BLaER1 (cell line): Measurements from ENCODE around the gene MYBBP1A.

Experiments used
- H3K27ac ChIP-seq: shearing (Covaris generic); formaldehyde crosslinking; 2 replicates; pipeline ENCODE4 v1.8.1; 2022
- H3K27me3 ChIP-seq: shearing (Covaris generic); formaldehyde crosslinking; 2 replicates; pipeline ENCODE4 v1.8.1; 2022
- H3K36me3 ChIP-seq: shearing (Covaris generic); formaldehyde crosslinking; 2 replicates; pipeline ENCODE4 v1.8.1; 2022
- H3K4me1 ChIP-seq: shearing (Covaris generic); formaldehyde crosslinking; 2 replicates; pipeline ENCODE4 v1.8.1; 2022
- H3K4me2 ChIP-seq: shearing (Covaris generic); formaldehyde crosslinking; 2 replicates; pipeline ENCODE4 v1.8.1; 2022
- H3K4me3 ChIP-seq: shearing (Covaris generic); formaldehyde crosslinking; 2 replicates; pipeline ENCODE4 v1.8.1; 2022
- H3K9ac ChIP-seq: shearing (Covaris generic); formaldehyde crosslinking; 2 replicates; pipeline ENCODE4 v1.8.1; 2022
- H3K9me3 ChIP-seq: shearing (Covaris generic); formaldehyde crosslinking; 2 replicates; pipeline ENCODE4 v1.8.1; 2022
- H4K20me1 ChIP-seq: shearing (Covaris generic); formaldehyde crosslinking; 2 replicates; pipeline ENCODE4 v1.8.1; 2022
- Cebpa-rat ChIP-seq: shearing (Covaris generic); IDR thresholded peaks from 2 replicates; pipeline ENCODE4 v1.8.1; 2022

The MYBBP1A gene

GRCh38 chr17:4506892-4507291, 48.3 kb downstream of the MYBBP1A start:
- Histone ChIP-seq H3K27ac (no peak overlapping the region), H3K36me3 (no peaks in the 10 kb centered on the region), H3K4me3 (no peak overlapping the region), H3K4me1 (peaks cover 89% of the 10 kb centered on the region), H3K9ac (no peak overlapping the region), H4K20me1 (peaks cover 94% of the 10 kb centered on the region), H3K27me3 (no peaks in the 10 kb centered on the region), H3K4me2 (no peak overlapping the region), H3K9me3 (no peaks in the 10 kb centered on the region)
- TF ChIP-seq Cebpa-rat: no peak

DNA sequence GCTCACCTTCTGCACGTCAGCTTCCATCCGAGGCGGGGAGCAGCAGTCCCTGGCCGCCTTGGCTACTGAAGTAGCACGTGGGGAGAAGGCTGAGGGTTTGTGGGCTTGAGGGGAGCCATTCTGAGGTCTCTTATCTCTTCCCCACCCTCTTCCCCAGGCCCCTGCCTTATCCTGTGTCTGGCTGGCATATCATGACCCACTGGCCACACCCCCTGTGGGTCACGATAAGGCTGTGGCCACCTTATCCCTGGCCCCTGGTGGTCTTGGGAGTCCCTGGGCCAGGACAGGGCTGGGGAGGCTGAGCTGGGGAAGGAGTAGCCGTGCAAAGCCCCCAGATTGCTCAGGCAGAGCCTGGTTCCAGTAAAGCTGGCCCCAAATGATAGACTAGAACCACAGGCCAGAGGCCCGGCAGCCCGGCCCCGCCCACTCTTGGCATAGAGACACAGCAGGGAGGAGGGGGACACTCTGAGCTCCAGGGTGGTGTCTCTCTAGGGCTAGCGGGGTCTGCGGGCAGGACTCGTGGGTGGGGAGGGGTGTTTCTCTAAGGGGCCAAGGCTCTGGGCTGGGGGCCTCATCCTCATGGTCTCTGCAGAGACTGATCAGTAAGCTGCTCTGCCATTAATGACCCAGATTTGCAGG, 48.9 kb downstream of the MYBBP1A start:
- TF ChIP-seq Cebpa-rat: no peak
- peak overlapping the region; percentile 82 for H3K4me2 ChIP-seq
- no peaks in the 10 kb centered on the region for H3K36me3 ChIP-seq
- H3K4me1 ChIP-seq: peaks cover 91% of the 10 kb centered on the region
- no peaks in the 10 kb centered on the region for H3K9me3 ChIP-seq
- H3K9ac ChIP-seq: no peak overlapping the region
- H3K27me3 ChIP-seq: no peaks in the 10 kb centered on the region
- no peak overlapping the region for H3K4me3 ChIP-seq
- peak overlapping the region; percentile 19; the same call in 1 of the 2 replicates for H3K27ac ChIP-seq
- peaks cover 96% of the 10 kb centered on the region for H4K20me1 ChIP-seq

DNA sequence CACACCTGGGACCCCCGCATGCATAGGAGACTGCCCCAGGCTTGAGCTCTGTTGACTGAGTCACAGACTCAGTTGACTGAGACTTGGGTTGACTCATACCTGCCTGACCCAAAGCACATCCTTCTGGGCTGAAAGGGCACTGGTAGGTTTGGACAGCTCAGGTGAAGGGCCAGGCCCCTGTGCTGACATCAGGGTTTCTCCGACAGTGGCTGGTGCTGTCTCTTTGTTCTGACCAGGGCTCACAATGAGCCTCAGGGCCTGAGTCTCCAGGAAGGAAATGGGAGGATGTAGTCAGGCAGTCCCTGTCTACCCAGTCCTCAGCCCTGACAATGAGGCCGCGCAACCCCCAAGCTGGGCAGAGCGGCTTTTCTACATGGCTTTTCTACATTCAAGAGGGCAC, 50.0 kb downstream of the MYBBP1A start:
- Histone ChIP-seq H3K4me3 (no peak overlapping the region), H3K4me1 (peaks cover 91% of the 10 kb centered on the region), H3K36me3 (no peaks in the 10 kb centered on the region), H3K27ac (peak overlapping the region; percentile 54), H3K4me2 (peak overlapping the region; percentile 82), H4K20me1 (peaks cover 99% of the 10 kb centered on the region), H3K9ac (0 out of 2 replicates have a peak overlapping the region, but pooled peaks have one; percentile 23), H3K9me3 (no peaks in the 10 kb centered on the region), H3K27me3 (no peaks in the 10 kb centered on the region)
- TF ChIP-seq Cebpa-rat: no peak

DNA sequence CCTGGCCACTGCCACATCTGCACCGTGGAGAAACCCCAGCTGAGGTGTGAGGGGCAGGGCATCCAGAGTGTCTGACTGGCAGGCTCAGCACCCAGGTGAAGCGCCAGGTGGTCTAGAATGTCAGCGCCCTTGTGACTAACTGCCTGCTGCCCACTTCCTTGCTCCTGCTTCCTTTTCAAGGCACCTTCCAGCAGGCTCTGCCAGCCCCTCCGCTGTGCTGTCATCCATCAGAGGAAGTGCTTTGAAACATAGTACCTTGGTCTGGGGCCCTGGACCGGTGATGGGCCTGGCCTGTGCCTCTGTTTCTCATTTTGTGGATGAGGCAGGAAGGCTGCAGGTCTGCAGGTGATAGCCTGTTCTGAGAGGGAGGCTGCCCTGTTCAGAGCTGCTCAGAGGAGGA, 51.0 kb downstream of the MYBBP1A start:
- Histone ChIP-seq H3K4me3 (no peak overlapping the region), H3K9ac (no peak overlapping the region), H3K4me1 (peaks cover 89% of the 10 kb centered on the region), H3K36me3 (no peaks in the 10 kb centered on the region), H3K27ac (peak overlapping the region; percentile 54; the same call in 1 of the 2 replicates), H3K9me3 (no peaks in the 10 kb centered on the region), H3K4me2 (peak overlapping the region; percentile 82), H3K27me3 (no peaks in the 10 kb centered on the region), H4K20me1 (peaks cover 92% of the 10 kb centered on the region)
- no peak for TF ChIP-seq Cebpa-rat

GRCh38 chr17:4503283-4504025, 51.7 kb downstream of the MYBBP1A start:
- Histone ChIP-seq H3K4me1 (peaks cover 83% of the 10 kb centered on the region), H3K36me3 (no peaks in the 10 kb centered on the region), H3K4me3 (no peak overlapping the region), H3K27ac (0 out of 2 replicates have a peak overlapping the region, but pooled peaks have one; percentile 54), H4K20me1 (peaks cover 84% of the 10 kb centered on the region), H3K27me3 (no peaks in the 10 kb centered on the region), H3K9me3 (no peaks in the 10 kb centered on the region), H3K9ac (no peak overlapping the region), H3K4me2 (peak overlapping the region; percentile 82)
- no peak for TF ChIP-seq Cebpa-rat

GRCh38 chr17:4502466-4503154, 52.6 kb downstream of the MYBBP1A start:
- Histone ChIP-seq H3K9ac (no peak overlapping the region), H3K4me1 (peaks cover 84% of the 10 kb centered on the region), H3K4me3 (no peak overlapping the region), H3K36me3 (no peaks in the 10 kb centered on the region), H3K27ac (no peak overlapping the region), H4K20me1 (peaks cover 84% of the 10 kb centered on the region), H3K27me3 (no peaks in the 10 kb centered on the region), H3K4me2 (peak overlapping the region; percentile 82; the same call in 1 of the 2 replicates), H3K9me3 (no peaks in the 10 kb centered on the region)
- no peak for TF ChIP-seq Cebpa-rat

DNA sequence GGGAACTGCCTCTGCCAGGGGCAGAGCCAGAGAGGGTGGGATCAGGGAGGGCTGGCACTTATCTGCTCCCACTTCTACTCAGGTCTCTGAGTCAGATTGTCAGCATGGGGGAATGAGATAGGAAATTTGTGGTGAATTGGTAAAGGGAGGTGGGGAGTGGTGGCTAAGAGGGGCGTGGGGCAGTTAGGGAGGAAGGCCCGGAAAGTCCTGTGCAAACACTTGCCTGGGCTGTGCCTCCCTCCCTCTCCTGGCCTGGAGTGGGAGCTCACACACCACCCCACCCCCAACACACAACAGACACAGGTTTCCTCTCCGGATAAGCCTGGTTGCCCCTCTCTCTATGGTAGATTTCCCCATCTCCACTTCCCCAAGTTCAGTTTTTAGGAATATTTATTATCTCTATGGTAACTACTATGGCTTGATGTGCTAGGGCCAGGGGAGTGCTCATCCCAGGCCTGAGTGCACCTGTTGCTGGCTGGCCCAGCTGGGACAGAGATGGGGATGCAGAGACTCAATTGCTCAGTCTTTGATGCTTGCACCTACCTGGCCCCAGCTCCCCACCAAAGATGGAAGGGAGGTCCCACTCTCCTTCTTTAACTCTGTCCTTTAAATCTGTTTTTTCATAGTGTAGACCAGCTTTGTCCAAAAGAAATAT, 53.8 kb downstream of the MYBBP1A start:
- H3K4me2 ChIP-seq: peak overlapping the region; percentile 98
- no peak overlapping the region for H3K27ac ChIP-seq
- peaks cover 77% of the 10 kb centered on the region for H4K20me1 ChIP-seq
- no peak overlapping the region for H3K4me3 ChIP-seq
- H3K4me1 ChIP-seq: peaks cover 89% of the 10 kb centered on the region
- H3K27me3 ChIP-seq: no peaks in the 10 kb centered on the region
- H3K9me3 ChIP-seq: no peaks in the 10 kb centered on the region
- H3K9ac ChIP-seq: no peak overlapping the region
- H3K36me3 ChIP-seq: no peaks in the 10 kb centered on the region
- no peak for TF ChIP-seq Cebpa-rat

GRCh38 chr17:4500191-4500571, 55.0 kb downstream of the MYBBP1A start:
- Histone ChIP-seq H3K4me2 (peak overlapping the region; percentile 98), H3K4me1 (peaks cover 87% of the 10 kb centered on the region), H3K9me3 (no peaks in the 10 kb centered on the region), H4K20me1 (peaks cover 65% of the 10 kb centered on the region), H3K36me3 (no peaks in the 10 kb centered on the region), H3K4me3 (peak overlapping the region; percentile 72), H3K27ac (peak overlapping the region; percentile 63), H3K27me3 (no peaks in the 10 kb centered on the region), H3K9ac (peak overlapping the region; percentile 77)
- TF ChIP-seq Cebpa-rat: no peak

DNA sequence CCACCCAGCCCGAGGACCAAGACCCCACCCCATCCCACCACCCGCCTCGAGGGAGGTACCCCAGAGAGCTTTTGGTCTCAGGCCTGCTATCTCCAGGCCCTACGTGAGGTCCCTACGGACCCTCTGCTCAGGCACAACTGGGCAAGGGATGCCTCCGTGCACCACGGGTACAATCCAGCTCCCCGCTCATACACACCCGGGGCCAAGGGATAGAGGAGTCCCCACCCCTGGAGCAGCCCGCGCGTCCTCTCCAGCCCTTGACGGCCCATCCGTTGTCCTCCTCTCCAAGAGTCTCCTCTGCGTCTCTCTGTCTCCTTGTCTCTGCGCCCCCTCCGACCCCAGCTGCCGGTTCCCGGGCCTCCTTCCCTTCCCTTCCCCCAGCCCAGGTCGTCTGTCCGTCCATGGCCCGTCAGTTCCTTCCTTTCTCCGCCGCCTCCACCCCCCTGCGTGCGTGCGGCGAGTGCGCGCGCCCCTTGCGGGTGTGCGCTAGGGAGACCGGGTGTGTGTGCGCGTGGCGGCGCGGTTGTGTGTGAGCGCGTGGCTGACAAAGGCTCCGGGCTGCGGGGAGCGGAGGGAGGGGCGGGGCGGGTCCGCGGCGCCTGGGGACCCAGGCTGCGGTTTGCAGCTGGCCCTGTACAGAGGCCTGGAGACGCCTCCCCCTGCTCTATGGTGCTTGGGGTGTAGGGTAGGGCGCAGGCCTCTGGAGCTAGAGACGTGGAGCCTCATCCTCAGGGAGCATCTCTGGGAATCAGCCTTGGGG, 55.6 kb downstream of the MYBBP1A start:
- Histone ChIP-seq H3K36me3 (no peaks in the 10 kb centered on the region), H4K20me1 (peaks cover 59% of the 10 kb centered on the region), H3K27me3 (no peaks in the 10 kb centered on the region), H3K4me1 (peaks cover 81% of the 10 kb centered on the region), H3K9me3 (no peaks in the 10 kb centered on the region), H3K4me2 (peak overlapping the region; percentile 98), H3K27ac (peak overlapping the region; percentile 63), H3K4me3 (peak overlapping the region; percentile 72), H3K9ac (peak overlapping the region; percentile 77)
- no peak for TF ChIP-seq Cebpa-rat
